Measurements from ENCODE around the gene RAD9A. TPM values are rescaled to one million over a fixed set of nuclear protein-coding genes. Genes with fewer than 3 reads are reported as not detected.

Gene RAD9A
- total and polyA plus RNA-seq, 9 of the 15 experiments (the other 6 are each of a cell fraction or from before 2014, with no cell fraction given), result 1.4 to 41.2 (median 16.1) TPM

DNA sequence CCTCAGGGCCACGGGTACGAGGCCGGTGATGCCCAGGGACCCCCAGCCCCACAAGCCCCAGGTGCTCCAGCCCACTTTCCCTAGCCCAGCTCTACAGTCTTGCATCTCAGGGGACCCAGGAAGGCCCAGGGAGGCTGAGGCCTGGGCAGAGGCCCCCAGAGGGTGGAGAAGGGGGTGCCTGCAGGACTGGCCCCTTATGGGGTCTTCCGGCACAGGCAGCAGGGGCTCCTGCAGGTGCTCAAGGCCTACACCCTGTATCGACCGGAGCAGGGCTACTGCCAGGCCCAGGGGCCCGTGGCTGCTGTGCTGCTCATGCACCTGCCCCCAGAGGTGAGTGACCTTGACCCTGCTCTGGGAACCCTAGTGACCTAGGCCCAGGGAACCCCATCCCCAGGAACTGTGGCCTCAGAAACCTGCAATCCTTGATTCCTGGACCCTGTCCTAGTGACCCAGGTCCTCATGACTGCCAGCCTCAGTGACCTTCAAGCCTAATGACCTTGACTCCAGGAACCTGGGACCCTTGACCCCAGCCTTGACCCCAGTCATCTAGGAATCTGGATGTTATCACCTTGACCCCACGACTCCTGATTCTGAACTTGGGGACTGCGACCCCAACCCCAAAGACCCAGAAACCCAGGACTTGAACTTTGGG is 14.0 kb downstream of the RAD9A start:
- Histone ChIP-seq H3K79me2 (ENCODE audit: control insufficient read depth, insufficient read depth, low read length) (peaks cover 8% of the 10 kb centered on the region), H4K20me1 (replicated peaks; ENCODE audit: control insufficient read depth, insufficient read depth, low read length) (no peaks in the 10 kb centered on the region), H3K36me3 (ENCODE audit: control insufficient read depth, insufficient read depth, low read length) (0 out of 3 replicates have a peak, but pooled peaks cover under 1% of the 10 kb centered on the region), H3K9me1 (ENCODE audit: control insufficient read depth, insufficient read depth, low read length) (no peaks in the 10 kb centered on the region), H3K27ac (ENCODE audit: extremely low read depth, low read depth, low read length) (no peak overlapping the region; the same call in 2 of the 3 replicates), H3K9ac (ENCODE audit: insufficient read depth in 1 of 2, low read depth in 2 of 2, low read length in 2 of 2) (no peak overlapping the region; a peak in 1 of 4 replicates), H3K4me3 (no peak overlapping the region), H3K27me3 (ENCODE audit: control insufficient read depth in 2 of 2, insufficient read depth in 2 of 2, low read length in 2 of 2) (no peaks in the 10 kb centered on the region), H3K9me3 (replicated peaks; ENCODE audit: control insufficient read depth, insufficient read depth, low read depth, low read length) (no peaks in the 10 kb centered on the region), H3K4me2 (ENCODE audit: insufficient read depth, low read length) (no peak overlapping the region), H3K4me1 (replicated peaks in 1 of 2; ENCODE audit: control insufficient read depth in 2 of 2, insufficient read depth in 2 of 2, low read length in 2 of 2) (peaks cover 11 to 79% of the 10 kb centered on the region in 2 experiments), H2AFZ (ENCODE audit: low read depth, low read length) (no peak overlapping the region)
- no TSS peak for BruUV-seq (replicated peaks)
- in situ Hi-C loops (cut with MboI) (no loop called here), intact Hi-C loops (cut with micrococcal nuclease) (no loop called here)
- DNase-seq (ENCODE audit: extremely low read depth in 1 of 4, low spot score in 3 of 4), result no peak
- FAIRE-seq, result no peak
- ChIA-PET CTCF (ENCODE audit: low intra/inter-chr PET ratio) (no interaction called here), POLR2A (interaction anchor here (1.2 kb wide), 1 partner anchor 96 kb away, joined by 4 read pairs; no protein-coding TSS in a partner anchor)
- WGBS (ENCODE audit: insufficient coverage, low coverage, missing lambda C conversion rate), result 78% methylated on average over 9 of the region's 9 CpGs
- no peak for ATAC-seq
- TF ChIP-seq CREBBP (IDR thresholded peaks at IDR 0.05; ENCODE audit: low read depth, low read length) (no peak), NR2C2 (CRISPR knock-in tag; IDR thresholded peaks at IDR 0.05) (no peak), NR2C2 (tag; IDR thresholded peaks at IDR 0.05) (peak; percentile 44; the same call in 1 of the 2 replicates), NR2C1 (IDR thresholded peaks at IDR 0.05) (peak; percentile 65), NR2C1 (tag; IDR thresholded peaks at IDR 0.05) (peak; percentile 75), POLR2G (IDR thresholded peaks at IDR 0.05; ENCODE audit: low read depth, low read length) (0 out of 2 replicates have a peak, but pooled peaks have one; percentile 25), ZBTB7A (IDR thresholded peaks at IDR 0.05; ENCODE audit: borderline replicate concordance, control insufficient read depth, low read depth, low read length) (0 out of 2 replicates have a peak, but pooled peaks have one; percentile 12), ESRRA (IDR thresholded peaks at IDR 0.05; ENCODE audit: borderline replicate concordance, low read depth) (peak; percentile 89), ZZZ3 (IDR thresholded peaks at IDR 0.05) (no peak)
